GM21529 (cell line): Measurements from ENCODE around the gene PXK.

Source experiments
- ATAC-seq: cut with Tn5 transposase; IDR thresholded peaks from one replicate; pipeline ENCODE4 v1.9.1; 2021; ENCODE audit not compliant: unreplicated experiment

Gene PXK

DNA sequence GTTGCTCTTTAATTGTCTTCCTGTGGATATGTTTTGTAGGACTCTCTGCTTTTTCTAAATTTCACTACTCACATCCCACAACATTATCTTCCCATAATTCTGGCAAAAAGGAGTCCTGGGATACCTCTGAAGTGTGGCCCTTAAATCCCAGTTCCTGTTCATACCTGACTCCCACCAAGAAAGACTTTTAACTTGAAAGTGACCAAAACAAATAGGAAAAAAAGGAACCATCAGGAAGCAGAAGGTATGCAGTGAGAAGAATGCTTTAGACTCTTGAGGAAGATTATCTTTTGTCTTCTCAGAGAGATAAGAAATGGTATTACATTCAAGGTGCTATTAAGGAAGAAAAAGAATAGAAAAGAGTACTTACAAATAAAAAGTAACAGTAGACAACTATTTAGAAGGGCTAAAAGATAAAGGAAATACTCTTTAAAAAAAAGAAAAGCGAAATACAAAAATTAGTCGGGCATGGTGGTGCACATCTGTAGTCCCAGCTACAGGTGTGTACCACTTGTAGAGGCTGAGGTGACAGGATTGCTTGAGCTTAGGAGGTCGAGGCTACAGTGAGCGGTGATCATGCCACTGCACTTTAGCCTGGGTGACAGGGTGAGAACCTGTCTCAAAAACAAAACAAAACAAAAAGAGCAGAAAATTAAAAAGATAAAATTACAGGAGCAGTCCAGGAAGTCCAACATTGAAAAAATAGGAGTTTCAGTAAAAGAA is 46.8 kb downstream of the PXK start:
- ATAC-seq: no peak

DNA sequence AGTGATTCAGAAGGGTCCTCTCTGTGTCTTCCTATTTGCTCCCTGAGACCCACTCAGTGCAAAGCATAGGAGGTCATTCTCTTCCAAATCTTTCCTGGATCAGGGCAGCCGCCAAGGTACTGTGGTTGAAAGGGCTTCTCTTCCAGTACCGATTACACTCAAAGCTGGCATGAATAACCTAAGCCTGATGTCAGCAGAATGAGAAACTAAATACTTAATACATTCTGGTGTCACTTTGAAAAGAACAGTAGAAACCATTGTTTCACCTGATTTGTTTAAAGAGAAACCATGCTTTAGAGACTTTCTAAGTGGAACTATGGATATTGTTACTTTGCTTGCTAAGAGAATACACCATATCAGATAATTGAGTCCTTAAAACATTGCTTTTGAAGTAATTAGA is 50.8 kb downstream of the PXK start:
- ATAC-seq: no peak

DNA sequence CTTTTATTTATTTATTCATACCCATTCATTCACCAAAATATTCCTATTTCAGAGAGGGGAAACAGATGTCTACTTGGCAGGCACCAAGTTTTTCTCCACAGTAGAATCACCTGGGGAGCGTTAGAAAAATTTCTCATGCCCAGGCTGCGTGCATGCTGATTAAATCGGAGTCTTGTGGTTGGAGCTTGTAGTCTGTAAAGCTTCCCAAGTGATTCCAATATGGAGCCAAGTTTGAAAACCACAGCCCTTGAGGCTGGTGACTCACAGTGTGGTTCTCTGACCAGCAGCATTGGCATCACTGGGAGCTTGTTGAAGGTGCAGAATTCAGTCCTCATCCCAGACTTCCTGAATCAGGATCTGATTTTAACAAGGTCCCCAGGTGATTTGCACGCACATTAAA is 51.2 kb downstream of the PXK start:
- ATAC-seq: no peak

DNA sequence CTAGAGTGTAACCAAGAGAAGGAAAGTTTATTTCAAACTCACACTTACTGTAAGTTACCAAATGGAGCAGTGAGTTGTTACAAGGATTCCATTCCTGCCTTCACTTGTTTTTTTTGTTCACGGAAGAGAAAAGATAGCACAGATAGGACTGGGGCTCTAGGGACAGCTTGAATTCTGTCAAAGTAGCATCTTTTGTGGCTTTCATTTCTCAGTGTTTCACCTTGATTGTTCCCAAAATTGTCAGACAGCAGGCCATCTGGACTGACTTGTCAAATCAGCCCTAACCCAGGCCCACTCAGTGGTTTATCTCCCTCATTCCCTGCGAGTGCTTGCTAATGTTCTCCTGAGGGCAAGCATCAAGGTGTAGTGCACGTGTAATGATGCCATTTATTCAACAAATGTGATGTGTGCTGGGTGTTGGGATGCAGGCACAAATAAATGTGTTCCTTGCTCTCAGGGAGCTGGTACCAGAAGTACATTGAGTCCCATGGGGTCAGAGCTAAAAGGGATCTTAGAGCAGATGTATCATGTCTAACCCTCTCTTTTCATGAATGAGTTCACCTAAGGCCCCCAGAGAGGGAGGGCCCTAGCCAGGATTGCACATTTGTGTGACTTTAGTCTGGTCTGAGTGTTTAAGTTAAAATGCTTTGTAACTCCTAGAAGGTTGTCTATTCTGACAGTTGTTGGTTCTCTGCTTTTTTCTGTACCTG is 51.8 kb downstream of the PXK start:
- ATAC-seq: no peak

DNA sequence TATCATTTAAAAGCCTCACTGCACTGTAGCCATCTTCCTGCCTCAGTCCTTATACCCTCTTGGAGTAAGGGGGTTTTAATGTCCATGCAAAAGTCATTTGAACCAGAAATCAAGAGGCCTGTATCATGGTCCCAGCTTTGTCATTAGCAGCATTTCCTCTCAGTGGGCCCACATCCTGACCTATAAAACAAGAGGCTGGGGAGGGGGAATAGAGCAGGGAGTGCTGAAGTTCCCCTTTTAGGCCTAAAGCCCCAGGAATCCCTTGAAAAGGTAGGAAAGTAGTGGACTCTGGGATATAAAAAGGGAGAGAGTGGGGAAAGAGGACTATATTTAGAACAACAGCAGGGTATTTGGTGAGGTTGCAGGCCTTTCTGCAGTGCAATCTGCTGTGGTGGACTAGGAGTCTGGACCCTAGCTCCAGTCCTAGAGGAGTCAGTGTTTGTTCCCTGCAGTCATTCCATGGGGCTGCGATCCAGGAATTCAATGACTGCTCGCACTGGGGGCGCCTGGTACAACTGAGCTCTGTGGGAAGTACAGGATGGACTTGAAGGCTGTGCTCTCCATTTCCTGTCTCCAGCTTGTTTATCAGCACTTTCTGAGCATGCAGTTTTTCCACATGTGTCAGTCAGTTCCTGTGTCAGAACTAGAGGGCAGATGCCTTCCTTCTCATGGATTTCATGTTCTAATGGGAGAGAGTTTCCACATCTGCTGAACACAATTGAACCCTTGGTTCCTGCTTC is 54.1 kb downstream of the PXK start:
- ATAC-seq: no peak

DNA sequence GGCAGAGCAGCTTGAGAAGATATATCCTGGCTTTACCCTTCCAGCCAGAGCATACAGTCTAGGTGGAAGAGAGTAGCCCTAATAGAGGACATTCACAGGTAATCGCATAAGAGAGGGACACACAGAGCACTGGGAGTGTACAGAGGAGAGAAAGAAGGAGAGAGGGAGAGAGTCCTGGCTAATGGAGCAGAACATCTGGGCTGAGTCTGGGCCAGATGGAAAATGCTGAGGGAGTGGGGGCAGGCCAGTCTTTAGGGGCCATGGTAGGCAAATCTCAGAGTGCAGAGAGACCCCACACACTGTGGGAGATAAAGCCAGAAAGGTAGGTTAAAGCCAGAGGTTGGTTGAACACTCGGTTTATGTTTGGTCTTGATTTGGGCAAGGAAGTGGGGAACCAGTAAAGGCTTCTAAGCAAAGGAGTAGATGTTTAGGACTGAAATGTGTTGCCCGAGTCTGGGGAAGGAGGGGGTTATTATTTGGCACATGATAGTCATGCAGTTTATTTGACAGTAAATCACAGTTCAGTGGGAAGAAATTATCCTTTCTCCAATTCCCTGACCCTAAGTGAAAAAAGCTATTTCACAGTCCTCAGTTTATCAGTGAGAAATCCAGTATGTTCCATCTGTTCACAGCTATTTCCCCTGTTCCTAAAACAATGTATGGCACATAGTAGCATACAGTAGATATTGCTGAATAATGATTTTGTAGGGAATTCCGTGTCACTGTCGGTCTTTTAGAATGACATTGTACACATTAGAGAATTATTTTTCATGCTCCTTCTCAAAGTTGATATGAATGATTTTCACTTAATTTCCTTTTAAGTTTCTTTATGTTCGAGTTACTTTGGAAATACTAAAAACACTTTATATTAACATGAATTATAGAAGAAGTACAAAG is 55.2 kb downstream of the PXK start:
- ATAC-seq: no peak

DNA sequence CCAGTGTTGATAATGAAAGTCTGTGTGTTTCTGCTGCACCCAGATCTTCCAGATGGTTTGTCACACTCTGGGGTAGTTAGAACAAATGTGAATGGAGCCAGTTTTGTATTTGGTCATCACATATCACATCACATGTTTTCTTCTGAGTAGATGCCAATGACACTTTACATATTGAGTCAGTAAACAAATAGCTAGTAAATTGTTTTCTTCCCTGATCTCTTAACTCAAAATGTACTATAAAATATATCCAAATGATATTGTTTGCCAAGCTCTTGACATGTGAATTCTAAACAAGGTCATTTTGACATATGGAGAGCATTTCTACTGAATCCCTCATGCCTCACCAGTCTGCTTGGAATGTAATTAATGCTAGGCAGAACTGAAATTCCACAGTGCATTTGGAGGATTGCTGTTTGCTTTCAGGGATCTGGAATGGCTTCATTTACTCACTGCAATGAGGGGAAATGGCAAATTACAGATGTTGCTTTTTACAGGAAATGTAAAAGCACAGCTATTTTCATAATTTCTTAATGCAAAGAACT is 55.9 kb downstream of the PXK start:
- ATAC-seq: no peak

DNA sequence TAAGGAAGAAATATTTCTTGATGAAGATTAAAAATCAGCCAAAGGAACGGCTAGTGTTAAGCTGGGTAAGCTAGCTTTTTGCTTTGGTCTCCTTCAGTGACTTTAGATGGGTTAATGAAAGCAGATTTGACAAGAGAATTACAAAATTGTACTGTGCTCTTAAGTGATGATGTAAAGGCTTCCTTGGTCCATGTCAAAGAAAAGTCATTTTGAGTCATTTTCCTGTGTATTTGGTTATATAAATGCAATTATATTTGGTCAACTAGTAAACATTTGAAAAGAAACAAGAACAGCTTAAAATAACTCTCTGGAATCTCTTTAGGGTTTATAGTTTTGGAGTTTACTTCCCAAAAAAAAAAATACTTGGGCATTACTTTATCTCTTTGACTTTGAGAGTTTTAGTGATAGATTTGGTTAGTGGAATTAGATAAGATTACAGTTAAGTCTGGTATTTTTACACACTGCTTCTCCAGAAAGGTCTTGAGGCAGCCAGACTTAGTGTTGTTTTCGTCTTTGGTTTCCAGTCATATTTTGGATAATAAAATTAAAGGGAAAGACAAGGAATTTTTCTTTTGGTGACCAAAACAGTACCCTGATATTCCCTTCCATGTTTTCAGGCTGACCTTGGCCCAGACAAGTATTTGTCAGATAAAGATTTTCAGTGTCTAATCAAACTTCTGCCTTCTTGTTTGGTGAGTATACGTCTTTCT is 58.6 kb downstream of the PXK start:
- ATAC-seq: no peak

DNA sequence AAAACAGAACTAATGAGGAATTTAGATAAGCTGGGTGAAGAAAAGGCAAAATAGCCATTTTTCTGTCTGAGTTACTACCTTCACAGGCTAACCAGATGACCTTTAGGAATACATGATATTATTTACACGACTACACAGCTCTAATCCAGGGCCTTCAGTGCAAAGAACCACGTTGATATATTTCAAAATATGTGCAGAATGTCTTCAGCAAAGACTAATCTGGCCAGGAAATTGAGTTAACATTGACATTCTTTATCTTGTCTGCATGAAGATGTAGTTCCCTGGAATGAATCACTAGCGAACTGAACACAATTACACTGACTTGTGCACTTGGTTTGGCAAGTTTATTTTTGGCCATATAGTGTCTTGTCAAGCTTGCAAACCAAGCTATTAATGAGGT is 59.5 kb downstream of the PXK start:
- no peak for ATAC-seq

DNA sequence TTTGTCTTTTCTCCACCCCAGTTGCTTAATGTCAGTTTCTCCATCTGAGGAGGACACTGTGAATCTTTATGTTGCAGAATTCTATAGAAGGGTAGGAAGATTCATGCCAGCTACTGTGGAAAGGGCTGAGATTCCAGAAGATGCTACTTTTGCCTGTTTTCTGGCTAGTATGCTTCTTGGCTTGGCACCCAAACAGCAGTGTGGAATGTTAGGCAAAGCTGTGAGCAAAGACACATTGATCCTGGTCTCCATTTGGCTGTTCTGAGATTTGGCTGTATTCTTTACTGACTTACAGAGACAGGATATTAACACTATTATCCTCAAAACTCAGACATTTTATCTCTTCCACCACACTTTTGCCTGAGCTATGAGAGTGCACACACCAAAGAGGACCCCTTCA is 61.6 kb downstream of the PXK start:
- no peak for ATAC-seq

DNA sequence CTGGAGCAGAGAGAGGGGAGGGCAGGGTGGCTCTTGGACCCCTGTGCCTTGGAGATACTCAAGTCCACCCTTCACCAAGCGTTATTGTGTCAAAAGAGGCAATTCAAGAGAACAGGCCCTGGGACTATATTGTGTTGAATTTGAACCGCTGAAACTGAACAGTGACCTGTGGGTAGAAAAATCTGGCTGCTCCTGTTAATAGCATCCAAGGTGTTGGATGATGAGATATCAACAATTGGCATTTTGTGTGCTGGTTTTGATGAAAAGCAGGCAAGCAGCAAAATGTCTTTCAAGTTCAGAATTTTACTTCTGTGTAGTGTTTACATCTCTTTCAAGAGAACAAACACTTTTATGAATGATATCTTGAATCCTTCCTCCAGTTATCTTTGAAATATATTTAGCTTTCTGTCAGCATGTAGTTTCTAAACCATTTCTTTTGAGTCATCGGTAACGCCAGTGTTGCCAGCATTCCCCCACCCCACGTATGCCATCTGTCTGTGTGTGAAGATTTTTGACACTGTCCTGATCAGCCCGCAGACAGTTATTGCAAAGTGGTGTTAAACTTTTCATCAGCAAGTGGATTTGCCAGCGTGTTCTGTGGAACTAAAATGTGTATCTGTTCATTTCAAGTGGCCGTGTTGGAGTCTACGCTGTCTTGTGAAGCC is 66.1 kb downstream of the PXK start:
- no peak for ATAC-seq

DNA sequence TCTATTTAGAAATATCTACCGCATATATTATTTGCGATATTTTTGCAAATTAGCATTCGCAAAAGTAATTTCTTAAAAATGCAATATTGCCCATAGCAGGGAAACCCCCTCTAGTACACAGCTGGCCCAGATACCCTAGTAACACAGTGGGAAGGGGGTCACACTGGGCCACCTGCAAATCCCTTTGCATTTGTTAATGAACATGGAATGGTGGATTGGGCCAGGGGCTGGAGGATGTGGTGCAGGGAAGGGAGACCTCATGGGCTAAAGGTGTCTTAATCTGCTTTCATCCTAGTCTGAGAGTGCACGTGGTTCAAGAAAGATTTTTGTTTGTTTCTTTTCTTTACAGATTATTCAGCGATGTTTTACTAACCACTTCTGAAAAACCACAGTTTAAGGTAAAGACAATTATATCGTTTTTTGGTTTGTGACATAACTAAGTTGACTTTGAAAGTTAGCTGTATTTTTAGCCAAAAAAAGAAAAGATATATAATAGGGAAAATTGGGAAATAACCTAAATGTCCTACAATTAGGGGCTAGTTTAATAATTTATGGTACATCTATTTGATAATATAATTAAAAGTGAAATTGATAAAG is 70.9 kb downstream of the PXK start:
- no peak for ATAC-seq

DNA sequence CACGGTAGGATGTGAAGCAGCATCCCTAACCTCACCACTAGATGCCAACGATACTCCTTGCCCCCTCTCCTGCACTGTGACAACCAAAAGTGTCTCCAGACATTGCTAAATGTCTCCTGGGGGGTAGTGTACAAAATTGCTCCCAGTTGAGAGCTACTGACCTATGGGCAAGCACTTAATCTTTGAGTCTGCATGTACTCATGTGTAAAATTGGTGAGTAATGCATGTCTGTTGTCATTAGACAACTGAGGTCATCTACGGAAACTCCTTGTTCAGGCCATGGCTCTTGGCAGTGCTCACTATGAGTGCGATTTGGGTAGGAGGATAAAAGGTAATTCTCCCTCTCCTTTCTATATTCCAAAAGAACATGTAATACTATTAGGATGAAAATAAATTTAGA is 71.7 kb downstream of the PXK start:
- no peak for ATAC-seq

DNA sequence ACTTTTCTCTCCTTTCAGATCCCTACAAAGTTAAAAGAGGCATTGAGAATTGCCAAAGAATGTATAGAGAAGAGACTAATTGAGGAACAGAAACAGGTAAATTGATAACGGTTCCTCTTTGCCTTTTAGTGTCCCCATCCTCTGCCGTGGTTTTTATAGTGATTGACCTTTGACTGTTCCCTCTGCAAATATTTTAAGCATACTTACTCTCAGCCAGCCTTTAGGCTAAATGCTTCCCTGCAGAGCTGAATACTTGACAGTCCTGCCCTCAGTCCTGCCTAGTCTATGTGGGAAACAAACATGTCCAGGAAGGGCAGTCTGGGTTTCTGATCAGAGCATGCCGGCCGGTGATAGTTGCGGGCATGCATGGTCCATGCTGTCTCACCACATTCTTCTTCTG is 76.2 kb downstream of the PXK start:
- ATAC-seq: no peak

DNA sequence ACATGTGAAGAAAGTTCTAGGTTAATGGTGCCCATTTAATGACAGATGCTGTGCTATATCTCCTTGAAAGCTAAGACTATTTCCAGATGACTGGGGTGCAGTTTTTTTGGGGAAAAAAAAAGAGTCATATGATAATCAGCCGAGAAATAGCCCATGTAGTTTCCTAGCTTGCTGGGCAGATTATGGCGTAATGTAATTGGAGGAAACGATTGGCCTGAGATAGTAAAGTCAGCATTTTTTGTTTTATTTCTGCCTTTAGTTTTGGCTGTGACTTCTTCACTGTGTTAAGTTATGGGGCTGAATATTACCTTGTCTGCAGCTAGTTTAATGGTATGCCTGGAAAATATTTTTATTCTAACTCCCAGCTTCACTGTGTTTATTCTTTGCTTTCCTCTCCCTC is 77.0 kb downstream of the PXK start:
- ATAC-seq: no peak

DNA sequence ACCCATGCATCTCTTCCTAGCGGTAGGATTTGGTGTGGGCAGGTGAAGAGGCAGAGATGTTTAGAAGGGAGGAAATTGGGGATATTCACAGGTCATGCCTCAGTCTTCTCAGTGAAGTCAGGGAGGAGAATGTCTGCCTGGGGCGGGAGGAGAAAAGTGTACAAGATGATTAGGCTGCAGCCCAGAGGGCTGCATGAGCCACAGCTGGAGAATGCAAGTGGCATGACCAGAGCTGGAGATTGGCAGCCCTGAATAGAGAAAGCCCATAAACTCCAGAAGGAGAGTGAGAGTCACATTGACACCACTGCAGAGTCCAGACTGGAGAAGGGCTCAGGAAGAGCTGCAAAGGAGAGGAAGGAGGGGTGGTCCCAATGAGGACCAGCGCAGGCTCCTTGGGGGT is 78.3 kb downstream of the PXK start:
- ATAC-seq: no peak

DNA sequence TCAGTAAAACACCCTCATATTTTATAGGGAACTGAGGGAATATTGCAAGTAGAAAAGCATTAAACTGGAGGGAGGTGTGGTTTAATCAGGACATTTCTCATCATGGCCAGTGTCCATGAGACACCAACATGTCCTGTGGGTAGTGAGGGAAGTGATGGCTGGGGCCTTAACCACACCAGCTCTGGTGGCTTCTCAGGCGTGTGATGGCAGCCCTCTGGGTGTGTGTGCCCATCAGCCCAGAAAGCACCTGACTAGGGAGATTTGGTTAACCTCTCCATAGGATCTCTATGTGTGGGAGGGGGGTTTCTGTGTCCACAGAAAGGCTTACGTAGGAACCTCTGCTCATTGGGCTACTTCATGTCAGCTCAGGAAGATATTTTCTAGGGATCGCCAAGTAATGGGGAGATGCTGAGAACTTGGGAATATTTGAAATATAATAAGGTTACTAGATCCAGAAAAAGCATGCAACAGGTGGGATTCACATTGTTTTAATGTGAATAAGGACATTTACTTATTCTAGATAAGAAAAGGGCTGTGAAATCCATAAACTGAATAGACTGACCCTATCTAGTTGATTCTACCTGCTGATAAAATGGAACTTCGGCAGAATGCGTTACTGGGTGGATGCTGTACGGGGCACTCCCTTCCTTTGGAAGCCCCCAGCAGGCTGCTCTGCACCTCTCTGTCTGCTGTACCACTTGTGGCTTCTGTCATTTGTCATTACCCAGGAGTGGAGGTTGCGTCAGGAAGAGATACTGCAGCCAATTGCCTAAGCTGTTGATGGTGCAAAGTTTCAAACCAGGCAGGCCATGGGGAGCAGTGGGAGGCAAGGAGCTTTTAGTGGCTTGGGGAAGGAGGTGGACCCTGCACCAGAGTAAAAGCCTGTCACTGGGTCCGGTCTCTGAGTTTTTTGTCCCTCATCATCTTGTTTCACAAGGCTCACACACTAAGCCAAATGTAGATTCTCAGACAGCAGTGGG is 79.4 kb downstream of the PXK start:
- ATAC-seq: no peak

DNA sequence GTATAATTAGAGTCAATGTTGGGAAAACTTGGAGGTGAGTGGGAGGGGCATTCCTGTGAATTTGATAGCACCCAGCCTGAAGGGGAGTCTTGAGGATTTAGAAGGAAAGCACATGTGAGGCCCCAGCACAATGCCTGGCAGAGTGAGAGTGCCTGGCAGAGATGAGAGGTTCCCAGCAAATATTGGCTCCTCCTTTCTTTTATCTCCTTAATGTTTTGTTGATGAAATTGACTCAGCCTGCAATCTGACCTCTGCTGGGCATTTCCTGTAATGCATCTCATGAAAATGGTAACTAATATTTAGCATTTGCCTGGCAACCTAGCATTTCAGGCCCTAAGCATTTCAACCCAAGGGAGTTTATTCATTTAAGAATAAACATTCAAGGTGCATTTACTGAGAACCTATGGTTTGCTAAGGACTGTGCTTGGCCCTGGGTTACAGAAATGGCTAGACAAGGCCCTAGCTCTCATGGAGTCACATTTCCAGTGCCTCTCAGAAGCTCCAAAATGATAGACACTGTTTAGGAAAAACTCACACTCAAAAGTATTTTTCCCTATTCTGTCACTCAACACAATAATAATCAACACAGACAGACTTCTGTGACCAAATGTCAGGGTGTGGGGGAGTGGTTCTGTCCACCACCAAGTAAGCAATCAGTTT is 82.0 kb downstream of the PXK start:
- ATAC-seq: peak; percentile 69
